Mesothelial cell of epicardium (in vitro differentiated cells): ENCODE measurements around the gene STYXL2. TPM values are rescaled to one million over a fixed set of nuclear protein-coding genes. Genes with fewer than 3 reads are reported as not detected.

Experiments
- DNase-seq, 2 experiments: peaks; one replicate each; pipeline ENCODE4 v3.0.0; 2021; ENCODE audit warnings: low spot score in 2 of 2; ENCODE audit not compliant: unreplicated experiment in 2 of 2
- H3K27ac Mint-ChIP-seq: 2 replicates; pipeline ENCODE4 v1.8.0; 2021; ENCODE audit warnings: mixed read lengths
- H3K27me3 Mint-ChIP-seq: 2 replicates; pipeline ENCODE4 v1.8.0; 2021; ENCODE audit warnings: low read depth, mixed read lengths
- H3K36me3 Mint-ChIP-seq: 2 replicates; pipeline ENCODE4 v1.8.0; 2021; ENCODE audit warnings: mixed read lengths
- H3K4me1 Mint-ChIP-seq: 2 replicates; pipeline ENCODE4 v1.8.0; 2021; ENCODE audit warnings: mixed read lengths
- H3K4me3 Mint-ChIP-seq: 2 replicates; pipeline ENCODE4 v1.8.0; 2021; ENCODE audit warnings: mild to moderate bottlenecking, moderate library complexity, mixed read lengths
- H3K9me3 Mint-ChIP-seq: 2 replicates; pipeline ENCODE4 v1.8.0; 2021; ENCODE audit warnings: mixed read lengths
- total RNA-seq: library from RNA; stranded (reverse); gene quantifications from 3 replicates; pipeline ENCODE4 v1.2.1, GENCODE V29; 2021
- TF ChIP-seq, protein P1 (sequence below): fragments of 200-600 bp; sonication (generic); IDR thresholded peaks from one replicate; pipeline ENCODE4 v1.5.0; 2021; ENCODE audit warnings: antibody characterized with exemption; ENCODE audit not compliant: unreplicated experiment

STYXL2 gene
- total RNA-seq, 1 donor from 2014 or later = 0.18 TPM

DNA sequence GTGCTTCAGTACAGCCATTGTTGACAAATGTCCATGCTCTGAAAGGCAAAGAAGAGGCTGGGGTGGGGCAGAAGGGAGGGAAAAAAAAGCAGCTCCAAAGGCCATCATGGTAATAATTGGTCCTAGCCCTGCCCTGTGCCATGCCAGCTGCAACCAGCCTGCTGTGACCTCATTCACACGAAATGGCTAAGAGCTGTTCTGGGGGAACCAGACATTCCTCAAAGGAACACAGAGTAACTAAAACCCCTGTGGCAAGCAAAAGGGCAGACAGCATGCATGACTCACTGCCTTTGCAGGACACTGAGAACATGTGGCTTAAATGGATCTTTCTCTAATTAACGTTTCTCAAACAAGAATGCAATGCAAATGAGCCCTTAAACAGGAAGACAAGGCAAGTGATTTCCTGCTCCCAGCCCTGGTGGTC, 42.3 kb downstream of the STYXL2 start:
- H3K9me3 Mint-ChIP-seq = no peaks in the 10 kb centered on the region
- H3K27me3 Mint-ChIP-seq = no peaks in the 10 kb centered on the region
- H3K4me1 Mint-ChIP-seq = peaks cover 6% of the 10 kb centered on the region
- no peak for DNase-seq
- H3K4me3 Mint-ChIP-seq = no peak overlapping the region
- no peak overlapping the region for H3K27ac Mint-ChIP-seq
- H3K36me3 Mint-ChIP-seq = no peaks in the 10 kb centered on the region
- TF ChIP-seq, protein P1, sequence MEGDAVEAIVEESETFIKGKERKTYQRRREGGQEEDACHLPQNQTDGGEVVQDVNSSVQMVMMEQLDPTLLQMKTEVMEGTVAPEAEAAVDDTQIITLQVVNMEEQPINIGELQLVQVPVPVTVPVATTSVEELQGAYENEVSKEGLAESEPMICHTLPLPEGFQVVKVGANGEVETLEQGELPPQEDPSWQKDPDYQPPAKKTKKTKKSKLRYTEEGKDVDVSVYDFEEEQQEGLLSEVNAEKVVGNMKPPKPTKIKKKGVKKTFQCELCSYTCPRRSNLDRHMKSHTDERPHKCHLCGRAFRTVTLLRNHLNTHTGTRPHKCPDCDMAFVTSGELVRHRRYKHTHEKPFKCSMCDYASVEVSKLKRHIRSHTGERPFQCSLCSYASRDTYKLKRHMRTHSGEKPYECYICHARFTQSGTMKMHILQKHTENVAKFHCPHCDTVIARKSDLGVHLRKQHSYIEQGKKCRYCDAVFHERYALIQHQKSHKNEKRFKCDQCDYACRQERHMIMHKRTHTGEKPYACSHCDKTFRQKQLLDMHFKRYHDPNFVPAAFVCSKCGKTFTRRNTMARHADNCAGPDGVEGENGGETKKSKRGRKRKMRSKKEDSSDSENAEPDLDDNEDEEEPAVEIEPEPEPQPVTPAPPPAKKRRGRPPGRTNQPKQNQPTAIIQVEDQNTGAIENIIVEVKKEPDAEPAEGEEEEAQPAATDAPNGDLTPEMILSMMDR = no peak

DNA sequence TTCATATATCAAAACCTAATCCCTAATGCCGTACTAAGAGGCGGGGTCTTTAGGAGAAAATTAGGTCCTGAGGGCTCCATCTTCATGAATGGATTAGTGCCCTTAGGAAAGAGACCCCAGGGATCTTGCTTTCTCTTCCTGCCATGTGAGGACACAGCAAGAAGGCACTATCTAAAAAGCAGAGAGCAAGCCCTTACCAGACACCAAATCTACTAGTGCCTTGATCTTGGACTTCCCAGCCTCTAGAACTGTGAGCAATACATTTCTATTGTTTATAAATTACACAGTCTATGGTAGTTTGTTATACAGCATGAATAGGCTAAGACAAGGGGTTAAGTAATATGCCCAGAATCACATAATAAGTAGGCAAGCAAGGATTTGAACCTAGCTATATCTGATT, 42.9 kb downstream of the STYXL2 start:
- no peak for DNase-seq

DNA sequence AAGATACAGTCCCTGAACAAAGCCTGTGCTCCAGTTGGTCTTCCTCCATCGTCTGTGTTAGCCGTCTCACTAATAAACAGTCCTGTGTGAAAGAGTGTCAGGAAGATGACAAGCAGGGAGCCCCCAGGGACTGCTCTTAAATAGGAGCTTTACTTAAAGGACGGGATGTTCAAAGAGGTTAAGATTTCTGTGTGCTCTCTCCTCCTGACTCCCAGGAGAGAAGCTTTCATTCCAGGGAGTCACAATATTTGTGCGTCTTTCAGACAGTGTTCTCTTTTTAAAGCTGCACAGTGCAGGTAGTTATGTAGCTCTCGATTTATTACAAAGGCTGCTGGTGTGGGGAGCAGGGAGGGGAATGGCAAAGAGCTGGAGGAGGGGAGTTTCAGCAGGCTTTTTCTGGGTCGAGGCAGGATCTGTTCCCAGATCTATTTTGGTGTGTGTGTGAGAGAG, 43.5 kb downstream of the STYXL2 start:
- H3K4me3 Mint-ChIP-seq = no peak overlapping the region

More for the DNA sequence above, 42.9 kb downstream of the STYXL2 start:
- H3K36me3 Mint-ChIP-seq = no peaks in the 10 kb centered on the region
- TF ChIP-seq, protein P1 = no peak
- peaks cover 6% of the 10 kb centered on the region for H3K4me1 Mint-ChIP-seq
- no peaks in the 10 kb centered on the region for H3K9me3 Mint-ChIP-seq
- no peak overlapping the region for H3K27ac Mint-ChIP-seq
- H3K4me3 Mint-ChIP-seq = no peak overlapping the region
- no peaks in the 10 kb centered on the region for H3K27me3 Mint-ChIP-seq

DNA sequence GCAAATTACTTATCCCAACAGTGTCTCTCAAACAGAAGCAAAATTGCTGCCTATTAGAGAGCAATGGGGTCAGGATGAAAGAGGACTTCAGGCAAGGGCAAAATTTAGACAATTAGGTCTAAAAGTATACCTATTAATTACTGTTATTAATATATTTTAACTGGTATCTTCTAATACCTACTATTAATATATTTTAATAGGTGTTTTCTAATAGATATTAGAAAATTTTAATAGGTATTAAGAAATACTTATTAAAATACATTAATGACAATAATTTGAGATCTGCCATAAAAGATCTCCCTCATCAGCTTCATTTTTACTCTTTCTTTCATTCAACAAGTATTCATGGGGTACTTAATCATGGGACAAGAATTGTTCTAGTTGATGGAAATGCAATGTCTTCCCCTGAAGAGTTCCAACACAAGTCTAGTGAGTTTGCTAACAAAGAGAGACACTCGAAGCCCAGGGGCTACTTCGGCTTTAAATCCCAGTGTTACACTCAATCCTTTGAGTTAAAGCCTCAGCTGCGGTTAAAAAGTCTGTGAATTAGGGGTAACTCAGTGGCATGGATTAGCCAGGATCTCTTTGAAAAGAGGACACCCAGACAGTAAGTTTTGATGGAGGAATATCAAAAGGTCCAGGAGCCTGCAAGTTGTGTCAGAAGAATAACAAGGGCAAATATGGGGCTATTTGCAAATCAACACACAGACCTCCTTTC, 44.1 kb downstream of the STYXL2 start:
- Mint-ChIP-seq H3K4me3 (no peak overlapping the region), H3K27ac (no peak overlapping the region), H3K9me3 (peaks cover 4% of the 10 kb centered on the region), H3K36me3 (peaks cover 1% of the 10 kb centered on the region), H3K4me1 (peaks cover 6% of the 10 kb centered on the region), H3K27me3 (no peaks in the 10 kb centered on the region)
- TF ChIP-seq, protein P1 = no peak
- no peak for DNase-seq

More for the DNA sequence above, 43.5 kb downstream of the STYXL2 start:
- peaks cover 2% of the 10 kb centered on the region for H3K9me3 Mint-ChIP-seq
- peak overlapping the region; percentile 43 for H3K27ac Mint-ChIP-seq
- no peak for DNase-seq
- no peaks in the 10 kb centered on the region for H3K27me3 Mint-ChIP-seq
- TF ChIP-seq, protein P1 = no peak
- peaks cover 6% of the 10 kb centered on the region for H3K4me1 Mint-ChIP-seq
- H3K36me3 Mint-ChIP-seq = peaks cover under 1% of the 10 kb centered on the region

DNA sequence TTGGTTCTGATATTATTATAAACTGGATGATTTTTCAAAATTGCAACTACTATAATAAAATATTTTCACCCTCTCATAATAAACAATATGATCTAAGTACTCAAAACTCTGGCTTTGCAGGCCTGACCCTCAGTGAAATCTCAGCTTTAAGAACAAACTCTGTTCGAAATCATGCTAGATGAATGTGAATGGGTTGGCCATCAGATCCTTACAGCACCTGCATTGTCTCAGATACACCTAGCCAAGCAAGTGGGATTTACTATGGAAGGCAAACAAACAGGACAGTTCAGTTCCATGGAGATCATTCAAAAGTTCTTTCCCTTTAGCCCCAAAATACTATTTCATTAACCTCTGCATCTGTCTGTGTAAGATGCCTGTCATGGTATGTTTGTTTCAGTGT, 44.8 kb downstream of the STYXL2 start:
- H3K9me3 Mint-ChIP-seq = peaks cover 6% of the 10 kb centered on the region
- no peak overlapping the region for H3K27ac Mint-ChIP-seq
- TF ChIP-seq, protein P1 = no peak
- DNase-seq = no peak
- peaks cover 6% of the 10 kb centered on the region for H3K4me1 Mint-ChIP-seq
- H3K27me3 Mint-ChIP-seq = no peaks in the 10 kb centered on the region
- peaks cover 4% of the 10 kb centered on the region for H3K36me3 Mint-ChIP-seq
- no peak overlapping the region for H3K4me3 Mint-ChIP-seq
